ENCODE results near the gene INPP4B. TPM values are rescaled to one million over a fixed set of nuclear protein-coding genes. Genes with fewer than 3 reads are reported as not detected.

Gene INPP4B
- total RNA-seq, 1 experiment from 2014 or later = 114 TPM

DNA sequence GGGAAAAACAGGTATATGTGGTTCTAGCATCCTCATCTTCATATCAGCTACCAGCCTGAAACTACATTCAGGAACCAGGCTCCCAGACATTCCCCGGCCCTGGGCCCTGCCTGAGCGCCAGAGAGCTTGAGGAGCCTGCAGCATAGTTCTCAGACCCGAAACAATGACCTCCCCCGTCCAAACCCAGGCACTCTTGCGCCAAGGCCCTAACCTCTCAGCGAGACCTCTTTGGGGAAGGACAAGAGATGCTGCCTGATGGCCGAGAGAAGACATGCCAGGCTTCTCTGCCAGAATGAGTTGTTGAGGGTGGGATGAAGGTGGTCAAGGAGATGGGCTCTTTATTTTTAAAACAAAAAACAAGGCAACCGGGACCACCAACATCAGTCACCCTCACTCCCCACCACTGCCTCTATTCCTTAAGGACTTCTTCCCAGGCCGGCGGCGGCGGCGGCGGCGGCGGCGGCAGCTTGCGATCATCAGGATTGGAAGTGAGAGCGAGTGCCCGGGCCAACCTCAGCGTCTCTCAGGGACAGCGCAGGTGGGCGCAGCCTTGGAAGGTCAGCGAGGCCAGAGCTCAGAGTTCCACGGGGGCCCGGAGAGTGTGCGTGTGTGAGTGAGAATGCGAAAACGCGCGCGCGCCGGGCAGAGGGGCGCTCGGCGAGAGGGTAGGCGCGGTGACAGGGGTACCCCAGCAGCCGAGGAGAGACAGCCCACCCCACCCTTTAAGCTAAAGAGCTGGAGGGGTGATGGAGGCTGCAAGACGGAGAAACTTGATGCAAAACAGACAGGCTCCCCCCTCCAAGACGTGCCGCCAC, 601 bp downstream of the INPP4B start:
- peak; percentile 27 for DNase-seq
- intact Hi-C loops (cut with micrococcal nuclease; ENCODE audit: unreplicated experiment) = loop anchor here (2.0 to 10.0 kb wide), 3 partner anchors 121 to 983 kb away; no protein-coding TSS in a partner anchor
- H3K4me3 Mint-ChIP-seq (ENCODE audit: low read depth, unreplicated experiment) = peak overlapping the region; percentile 93
- TF ChIP-seq, protein P1, sequence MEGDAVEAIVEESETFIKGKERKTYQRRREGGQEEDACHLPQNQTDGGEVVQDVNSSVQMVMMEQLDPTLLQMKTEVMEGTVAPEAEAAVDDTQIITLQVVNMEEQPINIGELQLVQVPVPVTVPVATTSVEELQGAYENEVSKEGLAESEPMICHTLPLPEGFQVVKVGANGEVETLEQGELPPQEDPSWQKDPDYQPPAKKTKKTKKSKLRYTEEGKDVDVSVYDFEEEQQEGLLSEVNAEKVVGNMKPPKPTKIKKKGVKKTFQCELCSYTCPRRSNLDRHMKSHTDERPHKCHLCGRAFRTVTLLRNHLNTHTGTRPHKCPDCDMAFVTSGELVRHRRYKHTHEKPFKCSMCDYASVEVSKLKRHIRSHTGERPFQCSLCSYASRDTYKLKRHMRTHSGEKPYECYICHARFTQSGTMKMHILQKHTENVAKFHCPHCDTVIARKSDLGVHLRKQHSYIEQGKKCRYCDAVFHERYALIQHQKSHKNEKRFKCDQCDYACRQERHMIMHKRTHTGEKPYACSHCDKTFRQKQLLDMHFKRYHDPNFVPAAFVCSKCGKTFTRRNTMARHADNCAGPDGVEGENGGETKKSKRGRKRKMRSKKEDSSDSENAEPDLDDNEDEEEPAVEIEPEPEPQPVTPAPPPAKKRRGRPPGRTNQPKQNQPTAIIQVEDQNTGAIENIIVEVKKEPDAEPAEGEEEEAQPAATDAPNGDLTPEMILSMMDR (IDR thresholded peaks at IDR 0.05; ENCODE audit: unreplicated experiment) = no peak
- peak overlapping the region; percentile 55 for H3K27ac Mint-ChIP-seq (ENCODE audit: unreplicated experiment)
- BruUV-seq (replicated peaks) = no TSS peak
- H3K27me3 Mint-ChIP-seq (ENCODE audit: unreplicated experiment) = no peaks in the 10 kb centered on the region
- H3K36me3 Mint-ChIP-seq (ENCODE audit: insufficient read depth, unreplicated experiment) = peaks cover 32% of the 10 kb centered on the region
- peaks cover 11% of the 10 kb centered on the region for H3K4me1 Mint-ChIP-seq (ENCODE audit: low read depth, unreplicated experiment)
- CTCF ChIA-PET = interaction anchor here (0.8 to 1.4 kb wide), 2 partner anchors 372 to 719 kb away, joined by 4 to 5 read pairs; no protein-coding TSS in a partner anchor
- no peaks in the 10 kb centered on the region for H3K9me3 Mint-ChIP-seq (ENCODE audit: low read depth, unreplicated experiment)

DNA sequence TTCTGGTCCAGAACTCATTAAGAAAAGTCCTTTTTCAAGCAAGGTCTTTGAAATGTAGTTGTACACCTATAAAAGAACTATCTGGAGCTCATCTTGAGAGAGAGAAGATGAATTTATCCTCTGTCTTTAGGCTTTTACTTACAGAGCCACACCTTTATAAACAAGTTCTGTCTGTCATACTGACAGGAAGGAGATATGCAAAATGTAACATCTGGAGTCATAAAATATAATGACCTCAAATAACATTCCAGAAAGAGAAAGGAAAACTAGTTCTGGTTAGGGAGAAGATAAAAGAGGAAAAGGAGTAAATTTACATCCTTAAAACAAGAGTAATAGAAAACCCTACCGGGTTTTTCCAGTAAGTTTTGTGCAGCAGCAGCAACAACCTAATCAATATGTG, 1.3 kb downstream of the INPP4B start:
- Mint-ChIP-seq H3K36me3 (ENCODE audit: insufficient read depth, unreplicated experiment) (peaks cover 32% of the 10 kb centered on the region), H3K27me3 (ENCODE audit: unreplicated experiment) (no peaks in the 10 kb centered on the region), H3K27ac (ENCODE audit: unreplicated experiment) (peak overlapping the region; percentile 38), H3K4me3 (ENCODE audit: low read depth, unreplicated experiment) (peak overlapping the region; percentile 93), H3K4me1 (ENCODE audit: low read depth, unreplicated experiment) (peaks cover 14% of the 10 kb centered on the region), H3K9me3 (ENCODE audit: low read depth, unreplicated experiment) (no peaks in the 10 kb centered on the region)
- no peak for DNase-seq
- CTCF ChIA-PET = no interaction called here
- BruUV-seq (replicated peaks) = no TSS peak
- intact Hi-C loops (cut with micrococcal nuclease; ENCODE audit: unreplicated experiment) = loop anchor here (5.0 to 10.0 kb wide), 3 partner anchors 120 to 982 kb away; no protein-coding TSS in a partner anchor
- TF ChIP-seq, protein P1 (IDR thresholded peaks at IDR 0.05; ENCODE audit: unreplicated experiment) = no peak

DNA sequence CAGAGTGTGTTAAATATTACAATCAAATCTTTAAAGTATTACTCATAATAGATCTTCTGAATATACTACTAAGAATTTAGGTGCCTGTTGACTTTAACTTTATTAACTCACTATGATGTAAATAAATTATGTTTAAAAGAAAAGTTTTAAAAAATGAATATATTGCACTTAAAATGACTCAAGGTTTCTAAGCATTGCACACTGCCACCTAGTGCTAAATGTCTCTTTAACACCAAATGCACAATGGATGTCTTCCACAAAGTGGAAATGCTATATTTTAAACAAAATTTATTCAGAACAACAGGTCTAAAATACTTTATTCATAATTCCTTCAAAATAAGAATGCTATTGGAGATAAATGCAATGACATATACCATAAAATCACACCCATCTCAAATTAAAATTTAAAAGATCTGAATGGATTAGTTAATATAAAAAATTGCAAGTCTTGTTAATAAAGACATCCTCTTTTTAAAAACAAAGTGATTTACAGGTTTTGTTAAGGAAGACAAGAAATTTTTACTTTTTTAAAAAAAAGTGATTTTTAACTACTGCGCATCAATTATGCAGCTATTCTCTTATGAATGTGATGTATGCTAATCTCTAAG, 5.5 kb downstream of the INPP4B start:
- Mint-ChIP-seq H3K4me1 (ENCODE audit: low read depth, unreplicated experiment) (peaks cover 17% of the 10 kb centered on the region), H3K36me3 (ENCODE audit: insufficient read depth, unreplicated experiment) (peaks cover 16% of the 10 kb centered on the region), H3K27me3 (ENCODE audit: unreplicated experiment) (no peaks in the 10 kb centered on the region), H3K4me3 (ENCODE audit: low read depth, unreplicated experiment) (no peak overlapping the region), H3K27ac (ENCODE audit: unreplicated experiment) (no peak overlapping the region), H3K9me3 (ENCODE audit: low read depth, unreplicated experiment) (no peaks in the 10 kb centered on the region)
- intact Hi-C loops (cut with micrococcal nuclease; ENCODE audit: unreplicated experiment) = loop anchor here (2.0 to 10.0 kb wide), 4 partner anchors 116 to 488 kb away; no protein-coding TSS in a partner anchor
- DNase-seq = no peak
- no TSS peak for BruUV-seq (replicated peaks)
- CTCF ChIA-PET = interaction anchor here (0.9 kb wide), 1 partner anchor 366 kb away, joined by 3 read pairs; no protein-coding TSS in a partner anchor
- TF ChIP-seq, protein P1 (IDR thresholded peaks at IDR 0.05; ENCODE audit: unreplicated experiment) = peak; percentile 33

DNA sequence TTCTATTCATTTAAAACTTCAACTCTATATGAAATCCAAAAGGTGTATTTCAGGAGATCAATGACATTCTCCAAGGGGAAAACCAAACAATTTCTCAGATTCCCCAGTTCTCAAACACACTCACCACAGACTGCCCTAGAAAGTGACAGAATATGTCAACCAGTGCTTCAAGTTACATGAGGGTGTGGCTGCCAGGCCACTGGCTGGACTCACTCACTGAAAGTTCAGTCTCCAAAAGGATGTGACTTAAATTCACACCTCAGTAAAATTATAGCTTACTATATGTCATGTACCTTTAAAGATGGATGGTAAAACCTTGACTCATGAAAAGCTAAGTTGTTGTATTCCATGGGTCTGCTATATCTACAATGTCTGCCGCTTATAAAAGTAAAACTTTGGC, 7.3 kb downstream of the INPP4B start:
- BruUV-seq (replicated peaks) = no TSS peak
- DNase-seq = no peak
- no peak overlapping the region for H3K4me3 Mint-ChIP-seq (ENCODE audit: low read depth, unreplicated experiment)
- H3K36me3 Mint-ChIP-seq (ENCODE audit: insufficient read depth, unreplicated experiment) = no peaks in the 10 kb centered on the region
- no peak overlapping the region for H3K27ac Mint-ChIP-seq (ENCODE audit: unreplicated experiment)
- H3K4me1 Mint-ChIP-seq (ENCODE audit: low read depth, unreplicated experiment) = peaks cover 6% of the 10 kb centered on the region
- no peaks in the 10 kb centered on the region for H3K27me3 Mint-ChIP-seq (ENCODE audit: unreplicated experiment)
- H3K9me3 Mint-ChIP-seq (ENCODE audit: low read depth, unreplicated experiment) = no peaks in the 10 kb centered on the region
- TF ChIP-seq, protein P1 (IDR thresholded peaks at IDR 0.05; ENCODE audit: unreplicated experiment) = no peak
- intact Hi-C loops (cut with micrococcal nuclease; ENCODE audit: unreplicated experiment) = no loop called here
- CTCF ChIA-PET = no interaction called here
